ENCODE data around the gene CMTM4. TPM values are rescaled to one million over a fixed set of nuclear protein-coding genes. Genes with fewer than 3 reads are reported as not detected.
"Not testable (repeated sequence)": the region's sequence is repeated elsewhere in the genome, so short reads cannot be mapped to it uniquely, and the experiment has no call there.

CMTM4 gene
- total RNA-seq, 4 donors from 2014 or later: 12.7 to 21.2 (median 17.2) TPM

DNA sequence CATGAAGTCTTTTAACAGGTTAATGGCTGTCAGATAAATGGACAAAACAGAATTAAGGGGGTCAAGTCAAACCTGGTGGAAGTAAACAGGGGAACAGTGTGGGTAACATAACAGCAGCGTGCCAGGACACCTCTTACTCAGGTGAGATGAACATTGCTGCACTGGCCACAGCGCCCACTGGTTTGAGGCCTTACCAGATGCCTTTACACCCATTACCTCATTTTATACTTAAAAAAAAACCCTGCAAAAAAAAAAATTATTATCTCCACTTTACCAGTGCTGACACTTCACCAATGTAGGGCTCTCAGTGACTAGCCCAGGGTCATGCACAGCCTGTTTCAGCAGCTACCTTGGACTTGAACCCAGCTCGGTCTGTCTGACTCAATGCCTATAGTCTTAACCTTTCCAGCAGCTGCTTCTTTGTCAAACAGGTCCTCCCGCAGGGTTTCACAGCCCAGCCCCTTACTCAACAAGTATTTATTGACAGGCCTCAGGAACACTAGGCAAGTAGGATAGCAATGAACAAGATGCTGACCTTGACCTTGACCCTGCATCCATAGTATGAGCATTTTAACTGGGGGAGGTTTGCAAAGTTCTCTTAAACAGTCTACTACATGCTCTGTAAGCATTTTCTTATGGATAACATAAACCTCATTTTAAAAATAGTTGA, 61.9 kb downstream of the CMTM4 start:
- ATAC-seq: no peak
- Histone ChIP-seq H3K27ac (no peak overlapping the region), H3K27me3 (no peaks in the 10 kb centered on the region), H3K36me3 (peaks cover 0 to 14% of the 10 kb centered on the region in 2 donors), H3K4me3 (no peak overlapping the region), H3K4me1 (no peaks in the 10 kb centered on the region), H3K9me3 (no peaks in the 10 kb centered on the region)
- 83 to 84% methylated on average over 4 of the region's 4 CpGs for WGBS, 2 donors (ENCODE audit: low coverage in 1 of 2)
- TF ChIP-seq EP300 (IDR thresholded peaks at IDR 0.05): no peak
- TF ChIP-seq, protein P1, sequence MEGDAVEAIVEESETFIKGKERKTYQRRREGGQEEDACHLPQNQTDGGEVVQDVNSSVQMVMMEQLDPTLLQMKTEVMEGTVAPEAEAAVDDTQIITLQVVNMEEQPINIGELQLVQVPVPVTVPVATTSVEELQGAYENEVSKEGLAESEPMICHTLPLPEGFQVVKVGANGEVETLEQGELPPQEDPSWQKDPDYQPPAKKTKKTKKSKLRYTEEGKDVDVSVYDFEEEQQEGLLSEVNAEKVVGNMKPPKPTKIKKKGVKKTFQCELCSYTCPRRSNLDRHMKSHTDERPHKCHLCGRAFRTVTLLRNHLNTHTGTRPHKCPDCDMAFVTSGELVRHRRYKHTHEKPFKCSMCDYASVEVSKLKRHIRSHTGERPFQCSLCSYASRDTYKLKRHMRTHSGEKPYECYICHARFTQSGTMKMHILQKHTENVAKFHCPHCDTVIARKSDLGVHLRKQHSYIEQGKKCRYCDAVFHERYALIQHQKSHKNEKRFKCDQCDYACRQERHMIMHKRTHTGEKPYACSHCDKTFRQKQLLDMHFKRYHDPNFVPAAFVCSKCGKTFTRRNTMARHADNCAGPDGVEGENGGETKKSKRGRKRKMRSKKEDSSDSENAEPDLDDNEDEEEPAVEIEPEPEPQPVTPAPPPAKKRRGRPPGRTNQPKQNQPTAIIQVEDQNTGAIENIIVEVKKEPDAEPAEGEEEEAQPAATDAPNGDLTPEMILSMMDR (IDR thresholded peaks at IDR 0.05): no peak
- TF ChIP-seq POLR2AphosphoS5 (IDR thresholded peaks at IDR 0.05): no peak
- TF ChIP-seq POLR2A (IDR thresholded peaks at IDR 0.05): no peak

DNA sequence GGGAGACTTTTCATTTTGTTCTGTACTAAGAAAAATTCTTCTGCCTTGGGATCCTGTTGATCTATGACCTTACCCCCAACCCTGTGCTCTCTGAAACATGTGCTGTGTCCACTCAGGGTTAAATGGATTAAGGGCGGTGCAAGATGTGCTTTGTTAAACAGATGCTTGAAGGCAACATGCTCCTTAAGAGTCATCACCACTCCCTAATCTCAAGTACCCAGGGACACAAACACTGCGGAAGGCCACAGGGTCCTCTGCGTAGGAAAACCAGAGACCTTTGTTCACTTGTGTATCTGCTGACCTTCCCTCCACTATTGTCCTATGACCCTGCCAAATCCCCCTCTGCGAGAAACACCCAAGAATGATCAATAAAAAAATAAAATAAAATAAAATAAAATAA, 65.0 kb downstream of the CMTM4 start:
- H3K9me3 ChIP-seq, H3K27me3 ChIP-seq, H3K4me3 ChIP-seq, ATAC-seq, H3K4me1 ChIP-seq, H3K27ac ChIP-seq: not testable (repeated sequence)
- 82% methylated on average over 3 of the region's 4 CpGs; no CpG with 5 or more reads in 1 of the 2 donors for WGBS, 2 donors (ENCODE audit: low coverage in 1 of 2)
- peaks cover 0 to 14% of the 10 kb centered on the region in 2 donors for H3K36me3 ChIP-seq

DNA sequence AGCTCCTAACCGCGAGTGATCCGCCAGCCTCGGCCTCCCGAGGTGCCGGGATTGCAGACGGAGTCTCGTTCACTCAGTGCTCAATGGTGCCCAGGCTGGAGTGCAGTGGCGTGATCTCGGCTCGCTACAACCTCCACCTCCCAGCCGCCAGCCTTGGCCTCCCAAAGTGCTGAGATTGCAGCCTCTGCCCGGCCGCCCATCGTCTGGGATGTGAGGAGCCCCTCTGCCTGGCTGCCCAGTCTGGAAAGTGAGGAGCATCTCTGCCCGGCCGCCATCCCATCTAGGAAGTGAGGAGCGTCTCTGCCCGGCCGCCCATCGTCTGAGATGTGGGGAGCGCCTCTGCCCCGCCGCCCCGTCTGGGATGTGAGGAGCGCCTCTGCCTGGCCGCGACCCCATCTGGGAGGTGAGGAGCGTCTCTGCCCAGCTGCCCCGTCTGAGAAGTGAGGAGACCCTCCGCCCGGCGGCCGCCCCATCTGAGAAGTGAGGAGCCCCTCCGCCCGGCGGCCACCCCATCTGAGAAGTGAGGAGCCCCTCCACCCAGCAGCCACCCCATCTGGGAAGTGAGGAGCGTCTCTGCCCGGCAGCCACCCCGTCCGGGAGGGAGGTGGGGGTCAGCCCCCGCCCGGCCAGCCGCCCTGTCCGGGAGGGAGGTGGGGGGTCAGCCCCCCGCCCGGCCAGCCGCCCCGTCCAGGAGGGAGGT, 65.8 kb downstream of the CMTM4 start:
- ATAC-seq, H3K9me3 ChIP-seq, H3K4me1 ChIP-seq, H3K27ac ChIP-seq, H3K27me3 ChIP-seq, H3K4me3 ChIP-seq: not testable (repeated sequence)
- H3K36me3 ChIP-seq: peaks cover 0 to 14% of the 10 kb centered on the region in 2 donors
- WGBS, 2 donors (ENCODE audit: low coverage in 1 of 2): no CpG with 5 or more reads among the region's 49 CpGs

DNA sequence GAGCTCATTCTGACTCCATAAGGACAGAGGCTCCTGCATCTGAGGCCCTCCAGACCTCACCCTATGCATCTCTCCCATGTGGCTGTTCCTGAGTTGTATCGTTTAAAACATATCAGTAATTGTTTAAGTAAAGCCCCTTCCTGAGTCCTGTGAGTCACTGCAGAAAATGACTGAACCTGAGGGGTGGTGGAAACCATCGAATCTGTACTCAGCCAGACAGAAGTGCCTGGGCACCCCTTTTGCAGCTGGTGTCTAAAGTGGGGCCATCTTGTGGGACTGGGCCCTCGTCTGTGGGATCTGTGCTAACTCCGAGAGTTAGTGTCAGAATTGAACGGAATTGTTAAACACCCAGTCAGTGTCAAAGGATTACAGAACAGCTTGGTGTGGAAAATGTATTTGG, 66.7 kb downstream of the CMTM4 start:
- Histone ChIP-seq H3K4me3 (no peak overlapping the region), H3K27me3 (no peaks in the 10 kb centered on the region), H3K4me1 (no peaks in the 10 kb centered on the region), H3K9me3 (no peaks in the 10 kb centered on the region), H3K36me3 (peaks cover 0 to 9% of the 10 kb centered on the region in 2 donors), H3K27ac (no peak overlapping the region)
- no peak for TF ChIP-seq POLR2AphosphoS5 (IDR thresholded peaks at IDR 0.05)
- TF ChIP-seq, protein P1 (IDR thresholded peaks at IDR 0.05): no peak
- TF ChIP-seq EP300 (IDR thresholded peaks at IDR 0.05): no peak
- no peak for TF ChIP-seq POLR2A (IDR thresholded peaks at IDR 0.05)
- ATAC-seq: no peak
- 80 to 94% methylated on average over 3 to 5 of the region's 5 CpGs for WGBS, 2 donors (ENCODE audit: low coverage in 1 of 2)

DNA sequence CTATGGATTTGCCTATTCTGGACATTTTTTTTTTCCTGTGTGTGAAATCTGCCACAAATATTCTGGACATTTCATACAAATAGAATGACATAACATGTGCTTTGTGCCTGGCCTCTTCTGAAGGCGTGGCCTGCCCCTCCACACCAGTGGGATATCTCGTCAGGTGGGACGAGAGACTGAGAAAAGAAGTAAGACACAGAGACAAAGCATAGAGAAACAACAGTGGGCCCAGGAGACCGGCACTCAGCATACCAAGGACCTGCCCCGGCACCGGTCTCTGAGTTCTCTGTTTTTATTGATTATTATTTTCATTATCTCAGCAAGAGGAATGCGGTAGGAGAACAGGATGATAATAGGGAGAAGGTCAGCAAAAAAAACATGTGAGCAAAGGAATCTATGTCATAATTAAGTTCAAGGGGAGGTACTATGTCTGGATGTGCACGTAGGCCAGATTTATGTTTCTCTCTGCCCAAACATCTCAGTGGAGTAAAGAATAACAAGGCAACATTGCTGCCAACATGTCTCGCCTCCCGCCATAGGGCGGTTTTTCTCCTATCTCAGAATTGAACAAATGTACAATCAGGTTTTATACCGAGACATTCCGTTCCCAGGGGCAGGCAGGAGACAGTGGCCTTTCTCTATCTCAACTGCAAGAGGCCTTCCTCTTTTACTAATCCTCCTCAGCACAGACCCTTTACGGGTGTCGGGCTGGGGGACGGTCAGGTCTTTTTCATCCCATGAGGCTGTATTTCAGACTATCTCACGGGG, 68.7 kb downstream of the CMTM4 start:
- H3K27me3 ChIP-seq, H3K27ac ChIP-seq, H3K36me3 ChIP-seq, H3K4me1 ChIP-seq, ATAC-seq, H3K4me3 ChIP-seq, H3K9me3 ChIP-seq: not testable (repeated sequence)
- 93 to 94% methylated on average over 9 to 11 of the region's 17 CpGs for WGBS, 2 donors (ENCODE audit: low coverage in 1 of 2)

DNA sequence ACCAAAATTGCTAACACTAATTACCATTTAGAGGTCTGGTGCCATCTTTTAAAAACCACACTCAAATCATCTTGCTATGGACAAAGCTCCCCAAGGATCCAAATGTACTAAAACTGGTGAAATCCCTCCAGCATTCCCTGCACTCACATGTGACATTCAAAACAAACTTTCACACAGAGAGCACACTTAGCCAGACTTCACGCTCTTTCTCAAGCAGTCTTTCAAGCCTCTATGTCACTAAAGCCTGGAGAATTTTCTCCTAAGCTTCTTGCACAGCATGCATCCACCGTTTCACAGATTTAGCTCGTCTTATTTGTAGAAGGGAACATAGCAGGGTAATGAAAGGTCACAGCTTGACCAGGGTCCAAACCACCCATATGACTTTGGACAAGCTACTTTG, 72.8 kb downstream of the CMTM4 start:
- WGBS, 2 donors (ENCODE audit: low coverage in 1 of 2): 73 to 83% methylated on average over 2 to 3 of the region's 3 CpGs

More for the DNA sequence above, 72.8 kb downstream of the CMTM4 start:
- H3K9me3 ChIP-seq: no peaks in the 10 kb centered on the region
- no peak overlapping the region for H3K4me3 ChIP-seq
- TF ChIP-seq POLR2AphosphoS5 (IDR thresholded peaks at IDR 0.05): no peak
- no peak for TF ChIP-seq POLR2A (IDR thresholded peaks at IDR 0.05)
- TF ChIP-seq, protein P1 (IDR thresholded peaks at IDR 0.05): no peak
- H3K36me3 ChIP-seq: peaks cover 0 to 33% of the 10 kb centered on the region in 2 donors
- peaks cover 0 to 5% (median 0%) of the 10 kb centered on the region in 3 donors for H3K4me1 ChIP-seq
- no peaks in the 10 kb centered on the region for H3K27me3 ChIP-seq
- no peak for ATAC-seq
- H3K27ac ChIP-seq: no peak overlapping the region

Measured in gastroesophageal sphincter (tissue), 4 donors.